ENCODE measurements around the gene MTLN.
"Not testable (repeated sequence)": the region's sequence is repeated elsewhere in the genome, so short reads cannot be mapped to it uniquely, and the experiment has no call there.

Gene MTLN

GRCh38 chr2:110211938-110212858, at the start of gene MTLN:
MTLN (minus strand) TSS chr2:110212547; CDS start chr2:110212525, 22 bp downstream.
- peak; percentile 83 for DNase-seq (ENCODE audit: low read depth)
- TF ChIP-seq CTCF (IDR thresholded peaks at IDR 0.05; ENCODE audit: insufficient read depth, low read depth, low read length, missing control alignments), result no peak
- peak within 1 kb of the TSS; percentile 97 for H3K4me3 ChIP-seq (ENCODE audit: low read depth, low read length)

- not testable (repeated sequence) for DNase-seq (ENCODE audit: low read depth); H3K4me3 ChIP-seq (ENCODE audit: low read depth, low read length)
Measured at GRCh38 chr2:110261910-110262309, 49.6 kb upstream of the MTLN start.

GRCh38 chr2:110248081-110248795, 35.9 kb upstream of the MTLN start:
- not testable (repeated sequence) for H3K4me3 ChIP-seq (ENCODE audit: low read depth, low read length); DNase-seq (ENCODE audit: low read depth)

GRCh38 chr2:110245488-110246435, 33.4 kb upstream of the MTLN start:
- DNase-seq (ENCODE audit: low read depth); H3K4me3 ChIP-seq (ENCODE audit: low read depth, low read length): not testable (repeated sequence)

- not testable (repeated sequence) for DNase-seq (ENCODE audit: low read depth); H3K4me3 ChIP-seq (ENCODE audit: low read depth, low read length)
Measured at GRCh38 chr2:110243283-110243682, 30.9 kb upstream of the MTLN start.

GRCh38 chr2:110234514-110234913, 22.2 kb upstream of the MTLN start:
- DNase-seq (ENCODE audit: low read depth); H3K4me3 ChIP-seq (ENCODE audit: low read depth, low read length): not testable (repeated sequence)

GRCh38 chr2:110229886-110230285, 17.5 kb upstream of the MTLN start:
- not testable (repeated sequence) for H3K4me3 ChIP-seq (ENCODE audit: low read depth, low read length); DNase-seq (ENCODE audit: low read depth)

GRCh38 chr2:110222626-110223025, 10.3 kb upstream of the MTLN start:
- DNase-seq (ENCODE audit: low read depth); H3K4me3 ChIP-seq (ENCODE audit: low read depth, low read length): not testable (repeated sequence)

- no peak for TF ChIP-seq CTCF (IDR thresholded peaks at IDR 0.05; ENCODE audit: insufficient read depth, low read depth, low read length, missing control alignments)
- no peak for DNase-seq (ENCODE audit: low read depth)
- H3K4me3 ChIP-seq (ENCODE audit: low read depth, low read length), result no peak overlapping the region
Measured at GRCh38 chr2:110221938-110222337, 9.6 kb upstream of the MTLN start.

GRCh38 chr2:110220190-110220564, 7.8 kb upstream of the MTLN start:
- no peak for DNase-seq (ENCODE audit: low read depth)
- TF ChIP-seq CTCF (IDR thresholded peaks at IDR 0.05; ENCODE audit: insufficient read depth, low read depth, low read length, missing control alignments), result no peak
- H3K4me3 ChIP-seq (ENCODE audit: low read depth, low read length), result no peak overlapping the region
